ENCODE results near the gene FOXJ2. TPM values are rescaled to one million over a fixed set of nuclear protein-coding genes. Genes with fewer than 3 reads are reported as not detected.
"Not testable (repeated sequence)": the region's sequence is repeated elsewhere in the genome, so short reads cannot be mapped to it uniquely, and the experiment has no call there.

Gene FOXJ2
- polyA plus RNA-seq, 3 donors = 22.0 to 24.8 (median 24.5) TPM

DNA sequence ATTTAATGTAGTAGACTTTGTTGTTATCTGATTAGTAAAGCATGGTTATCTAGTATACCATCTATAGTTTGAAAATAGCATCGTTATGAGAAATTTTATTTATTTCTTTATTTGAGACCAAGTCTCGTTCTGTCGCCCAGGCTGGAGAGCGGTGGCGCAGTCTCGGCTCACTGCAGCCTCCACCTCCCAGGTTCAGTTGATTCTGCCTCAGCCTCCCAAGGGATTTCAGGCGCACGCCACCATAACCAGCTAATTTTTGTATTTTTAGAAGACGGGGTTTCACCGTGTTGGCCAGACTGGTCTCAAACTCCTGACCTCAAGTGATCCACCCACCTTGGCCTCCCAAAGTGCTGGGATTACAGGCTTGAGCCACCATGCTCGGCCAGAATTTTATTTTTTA, 56.8 kb downstream of the FOXJ2 start:
- not testable (repeated sequence) for DNase-seq (ENCODE audit: extremely low read depth in 1 of 11, low read depth in 9 of 11, low spot score in 4 of 11)

DNA sequence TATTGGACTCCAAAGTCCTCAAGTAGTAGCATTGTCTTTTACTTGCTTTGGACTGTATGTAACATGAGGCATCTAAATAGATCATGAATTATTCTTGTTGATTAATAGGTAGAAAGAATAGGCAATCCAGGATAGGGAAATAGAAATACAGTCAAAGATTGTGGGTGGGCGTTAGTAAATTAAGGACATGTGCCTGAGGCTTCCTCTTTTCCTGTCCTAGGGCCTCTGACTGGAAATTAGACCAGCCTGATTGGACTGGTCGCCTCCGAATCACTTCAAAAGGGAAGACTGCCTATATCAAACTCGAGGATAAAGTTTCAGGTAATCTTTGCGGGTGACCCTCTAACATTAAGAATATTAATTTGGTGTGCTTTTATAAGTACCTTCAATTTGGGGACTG, 57.2 kb downstream of the FOXJ2 start:
- DNase-seq (ENCODE audit: extremely low read depth in 1 of 11, low read depth in 9 of 11, low spot score in 4 of 11) = no peak

DNA sequence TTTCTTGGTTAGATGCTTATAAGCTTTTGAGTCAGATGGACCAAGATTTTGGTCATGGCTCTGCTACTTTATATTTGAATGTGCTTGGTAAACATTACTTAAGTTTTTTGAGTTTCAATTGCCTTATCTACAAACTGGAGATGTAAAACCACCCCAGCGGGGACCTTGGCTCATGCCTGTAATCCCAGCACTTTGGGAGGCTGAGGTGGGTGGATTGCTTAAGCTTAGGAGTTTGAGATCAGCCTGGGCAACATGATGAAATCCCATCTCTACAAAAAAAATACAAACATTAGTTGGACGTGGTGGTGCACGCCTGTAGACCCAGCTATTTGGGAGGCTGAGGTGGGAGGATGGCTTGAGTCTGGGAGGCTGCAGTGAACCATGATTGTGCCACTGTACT, 60.8 kb downstream of the FOXJ2 start:
- no peak for DNase-seq (ENCODE audit: extremely low read depth in 1 of 11, low read depth in 9 of 11, low spot score in 4 of 11)

DNA sequence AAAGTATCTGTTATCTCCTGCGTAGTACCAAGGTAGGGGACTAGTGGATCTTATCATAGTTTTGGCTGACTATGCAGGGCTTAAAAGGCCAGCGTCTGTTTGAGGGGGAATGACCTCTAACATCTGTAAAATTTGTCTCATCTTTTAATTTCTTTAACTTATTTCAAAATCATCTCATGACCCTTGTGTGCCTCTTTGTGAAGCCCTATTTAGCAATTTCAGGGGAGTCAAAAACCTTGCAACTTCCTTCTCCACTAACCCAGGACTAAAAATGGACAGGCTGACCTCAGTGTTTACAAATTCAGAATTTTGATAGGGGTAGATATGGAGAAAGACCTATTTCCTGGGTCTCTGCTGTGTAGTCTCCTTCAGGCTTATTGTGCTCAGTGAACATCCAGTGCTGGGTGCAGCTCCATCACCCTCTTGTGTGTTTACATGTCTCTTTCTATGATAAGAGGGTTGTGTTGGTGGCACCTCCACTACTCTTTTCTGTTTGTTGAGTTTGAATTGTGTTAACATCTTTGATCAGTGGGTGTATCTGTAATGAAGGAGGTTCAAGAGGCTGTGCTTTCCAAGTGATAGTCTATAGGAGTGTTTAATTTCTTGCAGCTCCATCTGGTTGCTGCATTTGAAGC, 63.9 kb downstream of the FOXJ2 start:
- DNase-seq (ENCODE audit: extremely low read depth in 1 of 11, low read depth in 9 of 11, low spot score in 4 of 11) = no peak

DNA sequence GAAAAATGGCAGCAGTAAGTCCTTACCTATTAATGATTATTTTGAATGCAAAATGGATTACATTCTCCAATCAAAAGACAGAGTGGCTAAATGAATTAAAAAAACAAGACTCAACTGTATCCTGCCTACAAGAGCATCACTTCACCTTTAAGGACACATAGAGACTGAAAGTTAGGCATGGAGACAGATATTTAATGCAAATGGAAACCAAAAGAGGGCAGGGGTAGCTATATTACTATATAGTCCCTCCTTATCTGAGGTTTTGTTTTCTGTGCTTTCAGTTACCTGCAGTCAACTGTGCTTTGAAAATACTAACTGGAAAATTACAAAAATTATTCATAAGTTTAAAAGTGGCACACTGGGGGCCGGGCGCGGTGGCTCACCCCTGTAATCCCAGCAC, 66.7 kb downstream of the FOXJ2 start:
- DNase-seq (ENCODE audit: extremely low read depth in 1 of 11, low read depth in 9 of 11, low spot score in 4 of 11) = no peak

Other genes with a start within 250 kb of the FOXJ2 start
- gene NANOG, start 243.3 kb upstream of the FOXJ2 start, polyA plus RNA-seq (ENCODE audit: insufficient read length in 3 of 3) = under 1 TPM; 0.16 to 0.53 (median 0.17) TPM
- gene SLC2A14, start 159.8 kb upstream of the FOXJ2 start, polyA plus RNA-seq (ENCODE audit: insufficient read length in 3 of 3) = under 1 TPM; 0.29 to 0.73 (median 0.46) TPM
- 10 to 100 TPM; 16.3 to 31.4 (median 25.3) TPM for gene SLC2A3, start 96.5 kb upstream of the FOXJ2 start, polyA plus RNA-seq (ENCODE audit: insufficient read length in 3 of 3)
- 1 to 10 TPM; 3.0 to 4.0 (median 3.1) TPM for gene C3AR1, start 33.6 kb downstream of the FOXJ2 start, polyA plus RNA-seq (ENCODE audit: insufficient read length in 3 of 3)
- gene NECAP1, start 49.6 kb downstream of the FOXJ2 start, polyA plus RNA-seq (ENCODE audit: insufficient read length in 3 of 3) = 10 to 100 TPM; 26.4 to 35.4 (median 32.4) TPM
- 1 to 10 TPM; 1.0 to 3.6 (median 1.9) TPM for gene CLEC4A, start 90.9 kb downstream of the FOXJ2 start, polyA plus RNA-seq (ENCODE audit: insufficient read length in 3 of 3)
- gene ZNF705A, start 124.3 kb downstream of the FOXJ2 start, polyA plus RNA-seq (ENCODE audit: insufficient read length in 3 of 3) = under 1 TPM in 1 of 3 donors, not detected in 2; 0.16 TPM
- 1 to 10 TPM; 1.3 to 2.7 (median 1.6) TPM for gene FAM90A1, start 194.9 kb downstream of the FOXJ2 start, polyA plus RNA-seq (ENCODE audit: insufficient read length in 3 of 3)

Measured in renal cortex interstitium (tissue), 11 donors.